Smooth muscle cell (in vitro differentiated cells): ENCODE data around the gene CELA2B. TPM values are rescaled to one million over a fixed set of nuclear protein-coding genes. Genes with fewer than 3 reads are reported as not detected.

ENCODE experiments used
- DNase-seq: peaks from one replicate; lab custom pipeline; 2025; ENCODE audit not compliant: unreplicated experiment; lab: John Stamatoyannopoulos, UW
- H2AFZ ChIP-seq: fragments of 200-600 bp; sonication (generic); 2 replicates; pipeline ENCODE4 v1.6.0; 2016; ENCODE audit warnings: antibody characterized with exemption, low read depth, mild to moderate bottlenecking
- H3F3A ChIP-seq: fragments of 200-600 bp; sonication (generic); 2 replicates; pipeline ENCODE4 v1.6.0; 2017; ENCODE audit warnings: antibody characterized with exemption, low read depth
- H3K27ac ChIP-seq: fragments of 200-600 bp; sonication (generic); 2 replicates; pipeline ENCODE4 v1.5.1; 2016; ENCODE audit warnings: low read depth, mild to moderate bottlenecking
- H3K27me3 ChIP-seq: fragments of 200-600 bp; sonication (generic); 2 replicates; pipeline ENCODE4 v1.6.1; 2016; ENCODE audit warnings: low read depth, mild to moderate bottlenecking
- H3K36me3 ChIP-seq: fragments of 200-600 bp; sonication (generic); 2 replicates; pipeline ENCODE4 v1.5.1; 2016; ENCODE audit warnings: low read depth
- H3K4me1 ChIP-seq: fragments of 200-600 bp; sonication (generic); 2 replicates; pipeline ENCODE4 v1.5.1; 2016; ENCODE audit warnings: low read depth
- H3K4me2 ChIP-seq: fragments of 200-600 bp; sonication (generic); 2 replicates; pipeline ENCODE4 v1.6.0; 2016; ENCODE audit warnings: mild to moderate bottlenecking
- H3K4me3 ChIP-seq: fragments of 200-600 bp; sonication (generic); 2 replicates; pipeline ENCODE4 v1.5.1; 2016; ENCODE audit warnings: mild to moderate bottlenecking
- H3K79me2 ChIP-seq: fragments of 200-600 bp; sonication (generic); 2 replicates; pipeline ENCODE4 v1.6.0; 2016; ENCODE audit warnings: low read depth, mild to moderate bottlenecking
- H3K9ac ChIP-seq: fragments of 200-600 bp; sonication (generic); 2 replicates; pipeline ENCODE4 v1.6.0; 2016; ENCODE audit warnings: low read depth
- H3K9me3 ChIP-seq: fragments of 200-600 bp; sonication (generic); replicated peaks from 2 replicates; pipeline ENCODE4 v1.5.1; 2016; ENCODE audit warnings: low read depth
- H4K20me1 ChIP-seq: fragments of 200-600 bp; sonication (generic); 2 replicates; pipeline ENCODE4 v1.6.0; 2016; ENCODE audit warnings: low read depth
- WGBS: methylation state at CpG from one replicate; pipeline ENCODE4 v1.1.7; 2016; ENCODE audit warnings: low lambda C conversion rate; 5-methylcytosine and 5-hydroxymethylcytosine counted together
- polyA plus RNA-seq: library from polyadenylated mRNA; unstranded; fragments of >200 nt; fragmentation: Nextera tagmentation; extraction: Ambion mirVana; gene quantifications from 2 replicates; pipeline ENCODE4 v1.2.1, GENCODE V29; 2016
- total RNA-seq: library from RNA; depleted of rRNA; stranded (reverse); fragments of >200 nt; gene quantifications from 2 replicates; pipeline ENCODE4 v1.2.3, GENCODE V29; 2014
- TF ChIP-seq, protein P1 (sequence below): fragments of 200-600 bp; sonication (generic); IDR thresholded peaks from 2 replicates; pipeline ENCODE4 v1.5.1; 2017; ENCODE audit warnings: borderline replicate concordance, mild to moderate bottlenecking, antibody characterized with exemption; ENCODE audit not compliant: insufficient read depth, poor library complexity, severe bottlenecking

CELA2B gene
- total and polyA plus RNA-seq, 2 experiments from 2014 or later, result not detected

DNA sequence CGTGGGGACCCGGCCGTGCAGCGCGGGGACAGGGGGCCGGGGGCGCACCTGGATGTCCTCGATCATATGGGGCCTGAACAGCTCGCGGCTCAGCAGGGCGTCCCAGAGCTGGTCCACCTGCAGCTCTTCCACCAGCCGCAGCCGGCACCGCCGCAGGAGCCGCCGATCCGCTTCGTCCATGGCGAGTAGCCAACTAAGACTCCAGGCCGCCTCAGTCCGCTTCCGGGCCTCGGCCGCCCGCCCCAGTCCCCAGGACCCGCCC, 48.0 kb downstream of the CELA2B start, which contains the start of gene CASP9:
CASP9 (minus strand) TSS at position 195 of the 262 bp plus-strand sequence; CDS start at position 180, 15 bp downstream.
- Histone ChIP-seq H3K79me2 (peaks cover 18% of the 10 kb centered on the region), H4K20me1 (no peaks in the 10 kb centered on the region), H3K4me3 (peak within 1 kb of the TSS; percentile 87), H3K9me3 (no peaks in the 10 kb centered on the region), H3F3A (peaks cover 8% of the 10 kb centered on the region), H3K4me2 (peak within 1 kb of the TSS; percentile 92), H3K4me1 (peaks cover 27% of the 10 kb centered on the region), H2AFZ (peak within 1 kb of the TSS; percentile 89), H3K27me3 (no peaks in the 10 kb centered on the region), H3K27ac (peak within 1 kb of the TSS; percentile 99), H3K9ac (peak within 1 kb of the TSS; percentile 98), H3K36me3 (no peaks in the 10 kb centered on the region)
- DNase-seq, result no peak
- TF ChIP-seq, protein P1, sequence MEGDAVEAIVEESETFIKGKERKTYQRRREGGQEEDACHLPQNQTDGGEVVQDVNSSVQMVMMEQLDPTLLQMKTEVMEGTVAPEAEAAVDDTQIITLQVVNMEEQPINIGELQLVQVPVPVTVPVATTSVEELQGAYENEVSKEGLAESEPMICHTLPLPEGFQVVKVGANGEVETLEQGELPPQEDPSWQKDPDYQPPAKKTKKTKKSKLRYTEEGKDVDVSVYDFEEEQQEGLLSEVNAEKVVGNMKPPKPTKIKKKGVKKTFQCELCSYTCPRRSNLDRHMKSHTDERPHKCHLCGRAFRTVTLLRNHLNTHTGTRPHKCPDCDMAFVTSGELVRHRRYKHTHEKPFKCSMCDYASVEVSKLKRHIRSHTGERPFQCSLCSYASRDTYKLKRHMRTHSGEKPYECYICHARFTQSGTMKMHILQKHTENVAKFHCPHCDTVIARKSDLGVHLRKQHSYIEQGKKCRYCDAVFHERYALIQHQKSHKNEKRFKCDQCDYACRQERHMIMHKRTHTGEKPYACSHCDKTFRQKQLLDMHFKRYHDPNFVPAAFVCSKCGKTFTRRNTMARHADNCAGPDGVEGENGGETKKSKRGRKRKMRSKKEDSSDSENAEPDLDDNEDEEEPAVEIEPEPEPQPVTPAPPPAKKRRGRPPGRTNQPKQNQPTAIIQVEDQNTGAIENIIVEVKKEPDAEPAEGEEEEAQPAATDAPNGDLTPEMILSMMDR, result no peak
- WGBS, result 0% methylated on average over 5 of the region's 27 CpGs

DNA sequence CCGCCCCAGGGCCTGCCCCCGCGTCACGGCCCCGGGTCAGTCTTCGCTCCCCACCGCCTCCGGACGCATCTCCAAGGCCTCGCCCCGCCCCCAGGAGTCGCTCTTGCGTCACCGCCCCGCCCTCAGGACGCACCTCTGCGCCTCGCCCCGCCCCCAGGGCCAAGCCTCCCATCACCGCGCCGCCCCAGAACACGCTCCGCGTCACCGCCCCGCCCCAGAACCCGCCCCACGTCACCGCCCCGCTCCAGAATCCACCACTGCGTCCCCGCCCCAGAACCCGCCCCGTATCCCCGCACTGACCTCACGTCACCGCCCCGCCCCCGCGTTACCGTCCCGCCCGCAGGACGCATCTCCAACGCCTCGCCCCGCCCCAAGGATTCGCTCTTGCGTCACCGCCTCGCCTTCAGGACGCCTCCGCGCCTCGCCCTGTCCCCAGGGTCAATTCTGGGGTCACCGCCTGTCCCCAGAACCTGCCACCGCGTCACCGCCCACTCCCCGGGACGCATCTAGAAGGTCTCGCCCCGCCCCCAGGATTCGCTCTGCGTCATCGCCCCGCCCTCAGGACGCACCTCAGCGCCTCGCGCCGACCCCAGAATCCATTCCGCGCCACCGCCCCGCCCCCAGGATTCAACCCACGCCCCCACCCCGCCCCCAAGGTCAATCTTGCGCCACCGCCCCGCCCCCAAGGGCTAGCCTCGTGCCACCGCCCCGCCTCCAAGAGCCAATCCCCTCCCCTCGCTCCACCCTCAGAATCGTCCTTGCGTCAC, 48.6 kb downstream of the CELA2B start:
- DNase-seq, result peak; percentile 100
- H3K27ac ChIP-seq, result peak overlapping the region; percentile 99
- TF ChIP-seq, protein P1, result no peak

DNA sequence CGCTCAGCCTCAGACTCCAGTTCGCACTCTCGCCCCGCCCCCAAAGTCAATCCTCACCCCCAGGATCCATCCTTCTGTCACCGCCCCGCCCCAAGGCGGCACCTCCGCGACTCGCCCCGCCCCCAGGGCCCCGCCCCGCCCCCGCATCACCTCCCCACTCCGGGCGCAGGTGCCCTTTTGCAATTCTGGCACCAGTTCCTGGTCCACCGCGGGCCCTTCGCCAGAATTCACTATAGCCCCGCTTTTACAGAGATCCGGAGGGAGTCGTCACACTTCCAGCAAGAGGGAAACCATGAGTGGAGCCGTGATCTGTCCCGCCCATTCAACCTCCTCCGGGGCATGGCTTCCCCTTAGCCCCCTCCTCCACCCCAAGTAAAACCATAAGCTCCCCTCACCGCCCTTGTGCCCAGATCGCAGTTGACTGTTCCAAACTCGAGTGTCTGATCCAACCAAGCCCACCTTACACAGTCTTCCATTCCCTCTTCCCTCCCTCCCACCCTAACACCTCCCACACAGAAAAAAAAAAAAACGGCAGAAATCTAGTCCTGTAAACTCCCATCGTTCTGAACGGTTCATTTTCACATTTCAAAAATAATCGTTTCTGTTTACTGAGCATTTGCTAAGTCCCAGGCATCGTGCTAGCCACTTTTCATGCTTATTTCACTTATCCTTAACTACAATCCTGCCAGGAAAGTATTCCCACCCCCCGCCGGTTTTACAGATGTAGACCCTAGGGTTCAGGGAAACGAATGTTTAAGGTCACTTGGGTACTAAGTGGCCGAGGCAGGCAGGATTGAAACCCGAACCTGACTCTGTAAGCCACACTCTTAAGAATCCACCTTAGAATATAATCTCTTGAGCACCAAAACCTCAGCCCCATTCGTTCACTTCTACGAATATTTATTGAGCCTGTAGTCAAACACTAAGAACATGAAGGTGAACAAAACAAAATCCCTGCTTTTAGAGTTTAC, 49.4 kb downstream of the CELA2B start:
- H3K36me3 ChIP-seq, result no peaks in the 10 kb centered on the region
- peaks cover 30% of the 10 kb centered on the region for H3K79me2 ChIP-seq
- DNase-seq, result no peak
- H3K4me1 ChIP-seq, result peaks cover 27% of the 10 kb centered on the region
- TF ChIP-seq, protein P1, result no peak
- H3K27me3 ChIP-seq, result no peaks in the 10 kb centered on the region
- no peaks in the 10 kb centered on the region for H4K20me1 ChIP-seq
- H3F3A ChIP-seq, result peaks cover 8% of the 10 kb centered on the region
- H3K9ac ChIP-seq, result peak overlapping the region; percentile 67
- no peaks in the 10 kb centered on the region for H3K9me3 ChIP-seq
- peak overlapping the region; percentile 79 for H3K4me2 ChIP-seq
- H3K4me3 ChIP-seq, result peak overlapping the region; percentile 87
- H3K27ac ChIP-seq, result peak overlapping the region; percentile 99
- H2AFZ ChIP-seq, result peak overlapping the region; percentile 49
- 6% methylated on average over 24 of the region's 40 CpGs for WGBS

More for the DNA sequence above, 48.6 kb downstream of the CELA2B start:
- Histone ChIP-seq H3K9me3 (no peaks in the 10 kb centered on the region), H3F3A (peaks cover 8% of the 10 kb centered on the region), H3K79me2 (peaks cover 21% of the 10 kb centered on the region), H3K9ac (peak overlapping the region; percentile 98), H3K4me3 (peak overlapping the region; percentile 87), H4K20me1 (no peaks in the 10 kb centered on the region), H2AFZ (no peak overlapping the region), H3K4me2 (peak overlapping the region; percentile 92), H3K27me3 (no peaks in the 10 kb centered on the region), H3K36me3 (no peaks in the 10 kb centered on the region), H3K4me1 (peaks cover 27% of the 10 kb centered on the region)
- 2% methylated on average over 25 of the region's 88 CpGs for WGBS
